Adrenal gland (tissue), 5 donors: Measurements from ENCODE around the gene TWF1.

Source experiments
- POLR2A ChIP-seq, 2 donors: fragments of 450-650 bp; IDR thresholded peaks; one replicate each; pipeline ENCODE4 v1.6.1; 2017; ENCODE audit warnings: antibody characterized with exemption in 2 of 2, mild to moderate bottlenecking in 2 of 2, moderate library complexity in 1 of 2
- TF ChIP-seq, protein P1 (sequence below), 6 experiments: fragments of 450-650 bp in 4 of 6; fragments of 200-600 bp in 2 of 6; sonication (generic) in 1 of 6; IDR thresholded peaks; 1 replicate in 5 of 6; 2 replicates in 1 of 6; pipeline versions ENCODE4 v1.5.1 to v1.8.0; 2016 to 2021; ENCODE audit warnings: antibody characterized with exemption in 6 of 6, mild to moderate bottlenecking in 2 of 6, moderate library complexity in 1 of 6
- donor health status: DM: no; HTN: no; CAD: no.

DNA sequence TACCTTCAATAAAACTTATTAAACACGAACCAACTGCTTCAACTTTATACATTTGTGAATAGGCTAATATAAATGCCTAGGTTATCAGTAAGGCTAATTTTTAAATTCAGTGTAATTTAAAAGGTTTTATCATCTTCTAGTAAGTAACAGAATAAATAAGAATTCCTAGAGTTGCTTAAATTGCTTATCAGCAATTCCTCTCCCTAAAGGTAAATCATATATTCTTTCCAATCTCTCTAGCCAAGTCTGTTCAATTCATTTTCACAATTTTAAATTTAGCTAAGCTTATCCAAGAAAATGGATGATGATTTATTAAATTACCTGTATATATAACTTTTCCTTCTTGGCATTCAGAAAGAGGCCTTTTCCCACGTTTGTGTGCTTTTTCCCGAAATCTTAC is 52.1 kb downstream of the TWF1 start:
- TF ChIP-seq, protein P1, sequence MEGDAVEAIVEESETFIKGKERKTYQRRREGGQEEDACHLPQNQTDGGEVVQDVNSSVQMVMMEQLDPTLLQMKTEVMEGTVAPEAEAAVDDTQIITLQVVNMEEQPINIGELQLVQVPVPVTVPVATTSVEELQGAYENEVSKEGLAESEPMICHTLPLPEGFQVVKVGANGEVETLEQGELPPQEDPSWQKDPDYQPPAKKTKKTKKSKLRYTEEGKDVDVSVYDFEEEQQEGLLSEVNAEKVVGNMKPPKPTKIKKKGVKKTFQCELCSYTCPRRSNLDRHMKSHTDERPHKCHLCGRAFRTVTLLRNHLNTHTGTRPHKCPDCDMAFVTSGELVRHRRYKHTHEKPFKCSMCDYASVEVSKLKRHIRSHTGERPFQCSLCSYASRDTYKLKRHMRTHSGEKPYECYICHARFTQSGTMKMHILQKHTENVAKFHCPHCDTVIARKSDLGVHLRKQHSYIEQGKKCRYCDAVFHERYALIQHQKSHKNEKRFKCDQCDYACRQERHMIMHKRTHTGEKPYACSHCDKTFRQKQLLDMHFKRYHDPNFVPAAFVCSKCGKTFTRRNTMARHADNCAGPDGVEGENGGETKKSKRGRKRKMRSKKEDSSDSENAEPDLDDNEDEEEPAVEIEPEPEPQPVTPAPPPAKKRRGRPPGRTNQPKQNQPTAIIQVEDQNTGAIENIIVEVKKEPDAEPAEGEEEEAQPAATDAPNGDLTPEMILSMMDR (IDR thresholded peaks at IDR 0.05): no peak
- TF ChIP-seq POLR2A (IDR thresholded peaks at IDR 0.05): no peak
